HL-60 (cell line): ENCODE data around the gene EXOC4.

ENCODE experiments used
- CTCF ChIP-seq: IDR thresholded peaks from one replicate; pipeline ENCODE4 v1.5.1; 2011; ENCODE audit warnings: low read length, control low read depth, inconsistent platforms; ENCODE audit not compliant: insufficient read depth
- POLR2AphosphoS5 ChIP-seq: IDR thresholded peaks from 2 replicates; pipeline ENCODE4 v1.6.1; 2012; ENCODE audit warnings: low read depth
- REST ChIP-seq: IDR thresholded peaks from 2 replicates; pipeline ENCODE4 v1.6.1; 2012; ENCODE audit warnings: low read depth; ENCODE audit not compliant: insufficient replicate concordance
- SPI1 ChIP-seq: IDR thresholded peaks from 2 replicates; pipeline ENCODE4 v1.6.1; 2012; ENCODE audit warnings: low read depth, mild to moderate bottlenecking, borderline replicate concordance

- TF ChIP-seq REST, result no peak
- no peak for TF ChIP-seq CTCF
- no peak for TF ChIP-seq POLR2AphosphoS5
- TF ChIP-seq SPI1, result no peak
These were observed 798.1 kb downstream of the EXOC4 start for GRCh38 chr7:134051020-134051419.
